GM23338 (cell line): ENCODE results near the gene POF1B. TPM values are rescaled to one million over a fixed set of nuclear protein-coding genes. Genes with fewer than 3 reads are reported as not detected.

Source experiments
- ATAC-seq: fragments of 200-7000 bp; cut with Tn5 transposase; 3 replicates; pipeline ENCODE4 v1.9.1; 2020
- DNase-seq: peaks from one replicate; pipeline ENCODE4 v3.0.0-alpha.2; 2015; ENCODE audit warnings: low spot score
- H2AFZ ChIP-seq: fragments of 200-600 bp; sonication (generic); 2 replicates; pipeline ENCODE4 v1.8.0; 2016; ENCODE audit warnings: antibody characterized with exemption, mild to moderate bottlenecking, moderate library complexity
- H3F3A ChIP-seq: fragments of 200-600 bp; sonication (generic); replicated peaks from 2 replicates; pipeline ENCODE4 v1.8.0; 2017; ENCODE audit warnings: antibody characterized with exemption, mixed run types, low read depth
- H3K27ac ChIP-seq: fragments of 200-600 bp; sonication (generic); 2 replicates; pipeline ENCODE4 v1.6.1; 2016; ENCODE audit warnings: low read depth
- H3K27me3 ChIP-seq: fragments of 200-600 bp; sonication (generic); 2 replicates; pipeline ENCODE4 v1.8.0; 2016; ENCODE audit warnings: mild to moderate bottlenecking, mixed run types, moderate library complexity; ENCODE audit not compliant: insufficient read depth
- H3K36me3 ChIP-seq: fragments of 200-600 bp; sonication (generic); 2 replicates; pipeline ENCODE4 v1.8.0; 2016; ENCODE audit warnings: mild to moderate bottlenecking; ENCODE audit not compliant: insufficient read depth
- H3K4me1 ChIP-seq: fragments of 200-600 bp; sonication (generic); 2 replicates; pipeline ENCODE4 v1.8.0; 2016; ENCODE audit warnings: mild to moderate bottlenecking, moderate library complexity; ENCODE audit not compliant: insufficient read depth
- H3K4me2 ChIP-seq: fragments of 200-600 bp; sonication (generic); 2 replicates; pipeline ENCODE4 v1.7.1; 2017; ENCODE audit warnings: mixed run types
- H3K4me3 ChIP-seq: fragments of 200-600 bp; sonication (generic); 2 replicates; pipeline ENCODE4 v1.6.1; 2016; ENCODE audit warnings: mixed run types
- H3K79me2 ChIP-seq: fragments of 200-600 bp; sonication (generic); replicated peaks from 2 replicates; pipeline ENCODE4 v1.8.0; 2017; ENCODE audit warnings: mild to moderate bottlenecking; ENCODE audit not compliant: insufficient read depth
- H3K9me2 ChIP-seq: fragments of 200-600 bp; sonication (generic); 2 replicates; pipeline ENCODE4 v1.8.0; 2017; ENCODE audit not compliant: insufficient read depth
- H4K20me1 ChIP-seq: fragments of 200-600 bp; sonication (generic); replicated peaks from 2 replicates; pipeline ENCODE4 v1.8.0; 2017; ENCODE audit warnings: mild to moderate bottlenecking; ENCODE audit not compliant: insufficient read depth
- H3K27ac Mint-ChIP-seq: 2 replicates; pipeline ENCODE4 v1.8.0; 2020; ENCODE audit warnings: inconsistent platforms, mild to moderate bottlenecking, moderate library complexity, mixed read lengths
- H3K27me3 Mint-ChIP-seq: 3 replicates; pipeline ENCODE4 v1.8.0; 2022; ENCODE audit warnings: low read depth, mild to moderate bottlenecking, moderate library complexity, mixed read lengths, inconsistent platforms; ENCODE audit not compliant: insufficient read depth, poor library complexity
- H3K36me3 Mint-ChIP-seq: 3 replicates; pipeline ENCODE4 v1.8.0; 2021; ENCODE audit warnings: low read depth, mild to moderate bottlenecking, inconsistent platforms, moderate library complexity, mixed read lengths
- H3K4me1 Mint-ChIP-seq: 3 replicates; pipeline ENCODE4 v1.8.0; 2020; ENCODE audit warnings: mild to moderate bottlenecking, inconsistent platforms, mixed read lengths
- H3K4me3 Mint-ChIP-seq: 3 replicates; pipeline ENCODE4 v1.8.0; 2021; ENCODE audit warnings: moderate library complexity, mild to moderate bottlenecking, inconsistent platforms, mixed read lengths
- H3K9me3 Mint-ChIP-seq: 3 replicates; pipeline ENCODE4 v1.8.0; 2020; ENCODE audit warnings: moderate library complexity, mild to moderate bottlenecking, inconsistent platforms, mixed read lengths
- CREB1 ChIP-seq: fragments of 250-450 bp; sonication (Bioruptor Pico); IDR thresholded peaks from 2 replicates; pipeline ENCODE4 v1.5.0; 2020; ENCODE audit warnings: low read depth, mild to moderate bottlenecking, moderate library complexity
- CTCF ChIP-seq, 2 experiments: fragments of 200-600 bp in 1 of 2; sonication (generic) in 1 of 2; conservative IDR thresholded peaks; 2 replicates each; pipeline versions ENCODE4 v1.5.1 to v1.6.1; 2016 to 2017; ENCODE audit warnings: antibody characterized with exemption in 2 of 2, low read depth in 2 of 2, mild to moderate bottlenecking in 2 of 2, moderate library complexity in 1 of 2
- ETS1 ChIP-seq: IDR thresholded peaks from 2 replicates; pipeline ENCODE4 v1.6.1; 2016; ENCODE audit warnings: antibody characterized with exemption
- EZH2phosphoT487 ChIP-seq: fragments of 200-600 bp; sonication (generic); IDR thresholded peaks from one replicate; pipeline ENCODE4 v1.8.1; 2018; ENCODE audit warnings: antibody characterized with exemption; ENCODE audit not compliant: unreplicated experiment
- REST ChIP-seq: IDR thresholded peaks from one replicate; pipeline ENCODE4 v1.6.1; 2018; ENCODE audit warnings: antibody characterized with exemption; ENCODE audit not compliant: unreplicated experiment
- STAT1 ChIP-seq: IDR thresholded peaks from one replicate; pipeline ENCODE4 v1.6.1; 2016; ENCODE audit warnings: antibody characterized with exemption; ENCODE audit not compliant: unreplicated experiment
- ZNF114 ChIP-seq: fragments of 250-450 bp; sonication (Bioruptor Pico); IDR thresholded peaks from 2 replicates; pipeline ENCODE4 v1.5.0; 2020; ENCODE audit warnings: mild to moderate bottlenecking, moderate library complexity
- ZNF462 ChIP-seq: fragments of 250-450 bp; sonication (Bioruptor Pico); IDR thresholded peaks from 2 replicates; pipeline ENCODE4 v1.5.0; 2020; ENCODE audit warnings: mild to moderate bottlenecking, moderate library complexity
- polyA plus RNA-seq: library from polyadenylated mRNA; unstranded; fragments of >200 nt; fragmentation: Nextera tagmentation; extraction: Ambion mirVana; gene quantifications from 2 replicates; pipeline ENCODE4 v1.2.1, GENCODE V29; 2016
- total RNA-seq: library from RNA; depleted of rRNA; stranded (reverse); fragments of >200 nt; shearing (Covaris generic); gene quantifications from 2 replicates; pipeline ENCODE4 v1.2.3, GENCODE V29; 2014

Gene POF1B
- total and polyA plus RNA-seq, 2 experiments from 2014 or later, result 0.05 to 0.10 TPM

- TF ChIP-seq EZH2phosphoT487, result no peak
- no peak for TF ChIP-seq CTCF (conservative IDR thresholded peaks at IDR 0.05; ENCODE audit: low read depth in 2 of 2)
- no peak for TF ChIP-seq STAT1
- TF ChIP-seq ETS1, result no peak
Measured at GRCh38 chrX:85359051-85359450, 20.4 kb downstream of the POF1B start (continued).

GRCh38 chrX:85345523-85345922 lies 33.9 kb downstream of the POF1B start:
- H3K4me3 Mint-ChIP-seq, result no peak overlapping the region
- ATAC-seq, result no peak
- TF ChIP-seq ZNF462 (CRISPR knock-in tag), result no peak
- no peak for TF ChIP-seq STAT1
- no peak for TF ChIP-seq REST
- no peak for TF ChIP-seq CTCF (conservative IDR thresholded peaks at IDR 0.05; ENCODE audit: low read depth in 2 of 2)
- TF ChIP-seq ETS1, result no peak
- no peak for TF ChIP-seq ZNF114 (CRISPR knock-in tag)
- no peak for TF ChIP-seq EZH2phosphoT487
- no peak for TF ChIP-seq CREB1 (CRISPR knock-in tag)

More at GRCh38 chrX:85345523-85345922, 33.9 kb downstream of the POF1B start:
- no peaks in the 10 kb centered on the region for H3K4me1 Mint-ChIP-seq
- no peaks in the 10 kb centered on the region for H4K20me1 ChIP-seq
- no peaks in the 10 kb centered on the region for H3K9me3 Mint-ChIP-seq
- H3K9me2 ChIP-seq, result no peaks in the 10 kb centered on the region
- H3K4me2 ChIP-seq, result no peak overlapping the region
- no peak overlapping the region for H2AFZ ChIP-seq
- H3K27ac ChIP-seq, result no peak overlapping the region
- no peaks in the 10 kb centered on the region for H3K27me3 Mint-ChIP-seq
- no peaks in the 10 kb centered on the region for H3K4me1 ChIP-seq
- no peaks in the 10 kb centered on the region for H3K79me2 ChIP-seq
- no peaks in the 10 kb centered on the region for H3K36me3 Mint-ChIP-seq
- H3K36me3 ChIP-seq, result no peaks in the 10 kb centered on the region
- no peak for DNase-seq
- H3K27ac Mint-ChIP-seq, result no peak overlapping the region
- no peaks in the 10 kb centered on the region for H3K27me3 ChIP-seq
- H3F3A ChIP-seq, result no peaks in the 10 kb centered on the region
- no peak overlapping the region for H3K4me3 ChIP-seq
